HCT116 (cell line): ENCODE data around the gene NT5DC3. TPM values are rescaled to one million over a fixed set of nuclear protein-coding genes. Genes with fewer than 3 reads are reported as not detected.

Source experiments
- ATAC-seq: fragments of 200-7000 bp; cut with Tn5 transposase; 2 replicates; pipeline ENCODE4 v1.9.1; 2020; ENCODE audit warnings: mild to moderate bottlenecking, moderate library complexity
- BruUV-seq: library from RNA; stranded (reverse); fragments of 400-500 nt; replicated peaks from 2 replicates; lab custom pipeline; 2021; lab: Mats Ljungman, UMichigan
- CTCF ChIA-PET: fragments of 300-600 bp; sonication (Branson Sonifier 250); formaldehyde crosslinking; loops from one replicate; lab custom pipeline; 2021; ENCODE audit warnings: antibody characterized with exemption; lab: Charles Lee
- POLR2A ChIA-PET: fragments of 300-600, 350-600 bp; sonication (Branson Sonifier 250); formaldehyde crosslinking; loops from one replicate; lab custom pipeline; 2021; ENCODE audit warnings: antibody characterized with exemption; lab: Charles Lee
- RAD21 ChIA-PET, 2 experiments: fragments of 300-600 bp; sonication (Branson Sonifier 250); formaldehyde crosslinking; loops; one replicate each; lab custom pipeline; 2023; ENCODE audit warnings: low total read pairs in 2 of 2; ENCODE audit not compliant: uncharacterized antibody in 2 of 2, unreplicated experiment in 2 of 2, low non-redundant PET in 1 of 2; lab: Charles Lee
- DNase-seq: peaks from one replicate; pipeline ENCODE4 v3.0.0-alpha.2; 2010; ENCODE audit warnings: low read depth, low spot score
- H2AFZ ChIP-seq: fragments of 200-600 bp; shearing (Covaris generic), sonication (generic); 2 replicates; pipeline ENCODE4 v1.6.1; 2017; ENCODE audit warnings: low read depth, mixed run types, mixed read lengths, antibody characterized with exemption, low read length; ENCODE audit not compliant: poor library complexity, severe bottlenecking
- H3K27ac ChIP-seq: 2 replicates; pipeline ENCODE4 v1.5.1; 2012; ENCODE audit warnings: low read depth, low read length
- H3K27me3 ChIP-seq: fragments of 200-600 bp; sonication (generic); 2 replicates; pipeline ENCODE4 v1.6.1; 2016; ENCODE audit warnings: mixed run types, low read length, mixed read lengths; ENCODE audit not compliant: insufficient read depth
- H3K36me3 ChIP-seq, 2 experiments: fragments of 200-500 bp in 1 of 2; fragments of 200-600 bp in 1 of 2; sonication (Bioruptor generic) in 1 of 2; sonication (generic) in 1 of 2; 2 replicates each; pipeline versions ENCODE4 v1.5.1 to v1.6.1; 2014 to 2016; ENCODE audit warnings: low read length in 2 of 2, inconsistent platforms in 1 of 2, mixed read lengths in 1 of 2, mixed run types in 1 of 2; ENCODE audit not compliant: insufficient read depth in 2 of 2, control insufficient read depth in 1 of 2
- H3K4me1 ChIP-seq, 2 experiments: fragments of 200-600 bp in 1 of 2; sonication (generic) in 1 of 2; 2 replicates each; pipeline versions ENCODE4 v1.5.1 to v1.6.1; 2012 to 2017; ENCODE audit warnings: low read length in 2 of 2, inconsistent platforms in 1 of 2, mild to moderate bottlenecking in 1 of 2, mixed read lengths in 1 of 2, mixed run types in 1 of 2, moderate library complexity in 1 of 2; ENCODE audit not compliant: insufficient read depth in 2 of 2, control insufficient read depth in 1 of 2
- H3K4me2 ChIP-seq: fragments of 200-600 bp; sonication (generic); 2 replicates; pipeline ENCODE4 v1.6.1; 2017; ENCODE audit warnings: mixed run types, low read length, mixed read lengths
- H3K4me3 ChIP-seq, 2 experiments: fragments of 200-600 bp in 1 of 2; sonication (generic) in 1 of 2; replicated peaks in 1 of 2; 2 replicates each; pipeline ENCODE4 v1.5.1; 2011 to 2016; ENCODE audit warnings: low read length in 2 of 2, control low read depth in 1 of 2, low read depth in 1 of 2, mild to moderate bottlenecking in 1 of 2, mixed read lengths in 1 of 2, mixed run types in 1 of 2
- H3K79me2 ChIP-seq: fragments of 200-600 bp; sonication (generic); 2 replicates; pipeline ENCODE4 v1.6.1; 2017; ENCODE audit warnings: mild to moderate bottlenecking, mixed run types, low read length, moderate library complexity, mixed read lengths; ENCODE audit not compliant: insufficient read depth
- H3K9ac ChIP-seq: fragments of 200-600 bp; sonication (generic); 2 replicates; pipeline ENCODE4 v1.6.1; 2016; ENCODE audit warnings: low read length, mixed read lengths
- H3K9me2 ChIP-seq: fragments of 200-600 bp; sonication (generic), shearing (Covaris generic); 2 replicates; pipeline ENCODE4 v1.6.1; 2017; ENCODE audit warnings: mixed run types, mild to moderate bottlenecking, moderate library complexity; ENCODE audit not compliant: insufficient read depth
- H3K9me3 ChIP-seq, 2 experiments: fragments of 200-500 bp in 1 of 2; fragments of 200-600 bp in 1 of 2; sonication (Bioruptor generic) in 1 of 2; sonication (generic) in 1 of 2; 2 replicates each; pipeline ENCODE4 v1.6.1; 2014 to 2017; ENCODE audit warnings: low read length in 2 of 2, mixed read lengths in 2 of 2, inconsistent platforms in 1 of 2, low read depth in 1 of 2, mild to moderate bottlenecking in 1 of 2, mixed run types in 1 of 2, moderate library complexity in 1 of 2; ENCODE audit not compliant: control insufficient read depth in 1 of 2, insufficient read depth in 1 of 2
- H4K20me1 ChIP-seq: fragments of 200-600 bp; sonication (generic), shearing (Covaris generic); 2 replicates; pipeline ENCODE4 v1.6.1; 2017; ENCODE audit warnings: mixed run types, mild to moderate bottlenecking, moderate library complexity; ENCODE audit not compliant: insufficient read depth
- CEBPB ChIP-seq: IDR thresholded peaks from 2 replicates; pipeline ENCODE4 v1.6.1; 2012; ENCODE audit warnings: low read depth
- CTCF ChIP-seq, 3 experiments: fragments of 200-600 bp in 1 of 3; sonication (generic) in 1 of 3; IDR thresholded peaks in 2 of 3; conservative IDR thresholded peaks in 1 of 3; 2 replicates each; pipeline ENCODE4 v1.5.1; 2012 to 2017; ENCODE audit warnings: low read depth in 2 of 3, low read length in 2 of 3, antibody characterized with exemption in 1 of 3, borderline replicate concordance in 1 of 3, control low read depth in 1 of 3, mild to moderate bottlenecking in 1 of 3, mixed read lengths in 1 of 3, mixed run types in 1 of 3, moderate library complexity in 1 of 3; ENCODE audit not compliant: insufficient read depth in 1 of 3
- ELF1 ChIP-seq: IDR thresholded peaks from 2 replicates; pipeline ENCODE4 v1.6.1; 2012; ENCODE audit warnings: low read depth, borderline replicate concordance
- EZH2phosphoT487 ChIP-seq: fragments of 200-600 bp; IDR thresholded peaks from 2 replicates; pipeline ENCODE4 v1.6.1; 2018; ENCODE audit warnings: antibody characterized with exemption, borderline replicate concordance
- FOSL1 ChIP-seq: IDR thresholded peaks from 2 replicates; pipeline ENCODE4 v1.6.1; 2012; ENCODE audit warnings: low read depth
- JUND ChIP-seq: IDR thresholded peaks from 2 replicates; pipeline ENCODE4 v1.6.1; 2012
- POLR2AphosphoS5 ChIP-seq: IDR thresholded peaks from 2 replicates; pipeline ENCODE4 v1.6.1; 2011; ENCODE audit warnings: mild to moderate bottlenecking, low read depth, low read length, moderate library complexity
- RAD21 ChIP-seq: IDR thresholded peaks from 2 replicates; pipeline ENCODE4 v1.6.1; 2012; ENCODE audit warnings: low read depth, mild to moderate bottlenecking
- SRF ChIP-seq: IDR thresholded peaks from 2 replicates; pipeline ENCODE4 v1.6.1; 2012; ENCODE audit warnings: low read depth
- TCF7L2 ChIP-seq: IDR thresholded peaks from 2 replicates; pipeline ENCODE4 v1.7.0; 2011; ENCODE audit warnings: borderline replicate concordance, inconsistent platforms; ENCODE audit not compliant: insufficient read depth, insufficient read length; ENCODE audit errors: extremely low read depth
- YY1 ChIP-seq: IDR thresholded peaks from 2 replicates; pipeline ENCODE4 v1.6.1; 2011; ENCODE audit warnings: low read length, low read depth, moderate library complexity, mild to moderate bottlenecking; ENCODE audit not compliant: insufficient replicate concordance; ENCODE audit errors: extremely low read depth
- intact Hi-C: fragments of 100-400 bp; cut with micrococcal nuclease; formaldehyde crosslinking; loops from 2 replicates; pipeline ENCODE4 v1.10.0; 2022
- total RNA-seq: library from RNA; stranded (reverse); gene quantifications from one replicate; pipeline ENCODE4 v1.2.1, GENCODE V29; 2021; ENCODE audit not compliant: unreplicated experiment

NT5DC3 gene
- total RNA-seq, 1 experiment from 2014 or later = 18.7 TPM

GRCh38 chr12:103745962-103746361, 95.1 kb downstream of the NT5DC3 start:
- intact Hi-C loops = no loop called here
- Histone ChIP-seq H3K9ac (no peak overlapping the region), H3K4me2 (no peak overlapping the region), H3K9me3 (no peaks in the 10 kb centered on the region), H3K27me3 (no peaks in the 10 kb centered on the region), H3K36me3 (no peaks in the 10 kb centered on the region), H3K79me2 (no peaks in the 10 kb centered on the region), H2AFZ (no peak overlapping the region), H3K27ac (no peak overlapping the region), H3K4me3 (no peak overlapping the region), H4K20me1 (no peaks in the 10 kb centered on the region), H3K4me1 (peaks cover 6 to 18% of the 10 kb centered on the region in 2 experiments; a peak in 3 of 4 replicates), H3K9me2 (no peaks in the 10 kb centered on the region)
- POLR2A ChIA-PET = no interaction called here
- CTCF ChIA-PET = no interaction called here
- BruUV-seq = no TSS peak
- RAD21 ChIA-PET = no interaction called here
- peak; percentile 81 for ATAC-seq
- TF ChIP-seq ELF1 (no peak), TCF7L2 (no peak), JUND (no peak), EZH2phosphoT487 (no peak), CEBPB (no peak), YY1 (no peak), RAD21 (peak; percentile 45), CTCF (IDR thresholded peaks at IDR 0.05 in 2 of 3, conservative IDR thresholded peaks at IDR 0.05 in 1 of 3; ENCODE audit: borderline replicate concordance in 1 of 3, insufficient read depth in 1 of 3, low read depth in 2 of 3, low read length in 2 of 3) (peak; percentile 17 to 28 (median 22); a peak in 3 of 6 replicates), SRF (no peak), FOSL1 (no peak), POLR2AphosphoS5 (no peak)
- DNase-seq = peak; percentile 7
